HG03064 (cell line): Measurements from ENCODE around the gene DNAJC11.

Source experiments
- ATAC-seq: cut with Tn5 transposase; IDR thresholded peaks from one replicate; pipeline ENCODE4 v1.9.1; 2021; ENCODE audit warnings: low read depth; ENCODE audit not compliant: unreplicated experiment

Gene DNAJC11

GRCh38 chr1:6588893-6589520 is 112.6 kb downstream of the DNAJC11 start:
- no peak for ATAC-seq

GRCh38 chr1:6588128-6588892 is 113.3 kb downstream of the DNAJC11 start:
- ATAC-seq: no peak

GRCh38 chr1:6587261-6588005 is 114.2 kb downstream of the DNAJC11 start:
- ATAC-seq: no peak

- no peak for ATAC-seq
Measured at GRCh38 chr1:6586404-6586816, 115.2 kb downstream of the DNAJC11 start.

- ATAC-seq: no peak
Measured at GRCh38 chr1:6585841-6586240, 115.8 kb downstream of the DNAJC11 start.

GRCh38 chr1:6585081-6585722 is 116.4 kb downstream of the DNAJC11 start:
- no peak for ATAC-seq
